H4 (cell line): ENCODE measurements around the gene USP1. TPM values are rescaled to one million over a fixed set of nuclear protein-coding genes. Genes with fewer than 3 reads are reported as not detected.

Source experiments
- DNase-seq: peaks from one replicate; pipeline ENCODE4 v3.0.0-alpha.2; 2015; ENCODE audit warnings: low spot score
- total RNA-seq: library from RNA; depleted of rRNA; stranded (reverse); fragments of >200 nt; shearing (Covaris generic); gene quantifications from 2 replicates; pipeline ENCODE4 v1.2.3, GENCODE V29; 2014; rRNA removed

USP1 gene
- total RNA-seq, 1 experiment from 2014 or later = 63.2 TPM

DNA sequence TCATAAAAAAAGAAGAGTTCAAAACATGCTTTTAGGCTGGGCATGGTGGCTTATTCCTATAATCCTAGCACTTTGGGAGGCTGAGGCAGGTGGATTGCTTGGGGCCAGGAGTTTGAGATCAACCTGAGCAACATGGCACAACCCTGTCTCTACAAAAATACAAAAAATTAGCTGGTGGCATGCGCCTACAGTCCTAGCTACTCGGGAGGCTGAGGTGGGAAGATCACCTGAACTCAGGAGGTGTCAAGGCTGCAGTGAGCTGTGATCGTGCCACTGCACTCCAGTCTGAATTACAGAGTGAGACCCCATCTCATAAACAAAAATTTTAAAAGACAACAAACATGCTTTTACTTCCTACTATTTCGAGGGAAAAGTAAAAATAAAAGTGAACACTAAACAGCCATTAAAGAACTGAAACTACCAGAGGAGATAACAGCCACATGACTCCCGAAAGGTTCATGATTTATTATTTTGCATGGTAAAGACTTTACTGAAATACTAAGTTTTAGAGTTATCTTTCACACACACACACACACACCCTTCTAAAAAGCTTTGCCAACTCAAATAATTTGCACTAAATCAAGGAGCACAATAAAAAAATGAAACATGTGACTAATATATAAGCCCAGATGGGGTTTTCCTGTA lies 48.1 kb downstream of the USP1 start:
- DNase-seq = no peak

DNA sequence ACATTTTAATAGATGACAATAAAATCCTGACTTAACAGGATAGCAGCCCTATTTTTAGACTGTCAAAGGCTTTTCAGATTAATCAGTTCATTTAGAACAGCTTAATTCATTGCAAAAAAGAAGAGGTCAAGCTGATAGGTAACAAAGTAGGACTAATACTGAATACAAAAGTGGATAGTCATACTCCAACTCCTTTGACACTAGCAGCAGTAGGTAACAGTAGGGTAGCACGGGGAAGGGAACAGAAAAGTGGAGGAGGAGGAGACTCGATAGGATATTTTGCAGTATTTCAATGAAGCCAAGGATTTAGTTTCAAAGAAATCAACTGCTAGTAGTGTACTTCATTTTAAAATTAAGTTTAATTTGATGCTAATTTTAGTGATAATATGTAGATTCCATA lies 51.1 kb downstream of the USP1 start:
- no peak for DNase-seq

DNA sequence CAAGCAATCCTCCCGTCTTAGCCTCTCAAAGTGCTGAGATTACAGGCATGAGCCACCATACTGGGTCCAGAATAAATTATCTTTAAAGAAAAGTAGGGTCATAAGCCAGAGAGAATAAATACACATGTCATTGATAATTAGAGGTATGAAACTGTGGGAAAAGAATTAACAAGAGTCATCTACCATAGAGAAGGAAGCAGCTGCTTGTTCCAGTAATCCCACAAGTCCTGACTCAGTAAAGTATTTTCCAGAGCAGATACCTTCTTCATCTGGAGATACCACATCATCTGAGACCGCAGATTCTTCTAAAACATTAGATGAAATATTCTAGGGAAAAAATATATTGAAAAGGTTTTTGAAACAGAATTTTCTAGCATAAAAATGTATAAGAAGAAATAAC lies 55.7 kb downstream of the USP1 start:
- DNase-seq = no peak

DNA sequence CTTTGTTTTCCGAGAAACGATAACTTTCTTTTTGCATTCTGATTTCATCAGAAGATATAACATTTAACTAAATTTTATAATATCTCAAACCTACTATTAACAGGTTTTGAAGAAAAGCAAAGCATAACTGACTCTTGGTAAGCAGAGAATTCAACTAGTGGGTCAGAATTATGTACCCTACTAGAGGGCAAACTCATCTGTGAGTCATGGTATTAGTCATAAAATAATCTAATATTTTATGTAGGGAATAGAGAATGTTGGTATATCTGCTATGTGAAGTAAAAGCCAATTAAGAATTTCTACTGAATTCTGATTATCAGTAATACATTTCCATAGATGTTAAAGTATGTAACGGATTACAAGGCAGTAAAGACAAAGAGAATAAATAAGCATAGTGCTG lies 56.8 kb downstream of the USP1 start:
- no peak for DNase-seq

DNA sequence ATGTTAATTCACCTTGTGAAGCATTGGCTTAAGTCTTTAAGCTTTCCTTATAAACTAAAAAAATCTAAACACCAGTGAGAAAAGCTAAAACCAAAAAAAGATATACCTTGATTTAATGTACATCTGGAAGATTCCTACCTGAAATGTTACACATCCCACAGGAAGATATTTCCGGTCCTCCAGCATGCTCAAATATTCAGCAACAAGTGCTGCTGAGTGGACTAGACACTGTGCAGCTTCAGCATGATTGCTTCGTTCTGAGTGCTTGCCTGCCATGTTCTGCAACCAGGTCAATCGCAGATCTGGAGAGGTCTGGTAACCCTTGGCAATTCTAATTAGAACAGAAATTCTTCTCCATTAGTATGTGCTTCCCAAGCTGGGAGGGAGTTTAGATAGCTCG lies 57.3 kb downstream of the USP1 start:
- DNase-seq = no peak

DNA sequence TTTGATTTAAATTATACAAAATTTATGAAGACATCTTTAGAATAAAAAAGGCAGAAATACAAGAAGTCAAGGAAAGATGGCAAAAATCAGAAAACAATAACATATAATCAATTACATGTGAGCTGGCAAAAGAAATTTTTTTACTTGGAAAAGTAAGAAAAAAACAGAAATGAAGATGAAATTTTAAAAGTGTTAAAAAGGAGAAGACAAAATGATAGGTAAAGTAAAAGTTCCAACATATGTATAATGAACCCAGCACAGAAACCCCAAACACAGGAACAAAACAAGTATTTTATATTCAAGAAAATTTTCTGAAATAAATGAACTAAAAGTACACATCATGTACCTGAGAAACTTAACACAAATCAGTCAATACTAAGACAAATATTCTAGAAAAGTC lies 63.4 kb downstream of the USP1 start:
- no peak for DNase-seq

Other genes starting within 250 kb of the USP1 start
- not detected in 2 replicates for gene L1TD1, start 242.2 kb upstream of the USP1 start, total RNA-seq
- gene KANK4, start 117.6 kb upstream of the USP1 start, total RNA-seq = 0.78 TPM in 1 of 2 replicates, not detected in the other
- gene ANGPTL3, start 160.5 kb downstream of the USP1 start, total RNA-seq = not detected in 2 replicates